Subcutaneous abdominal adipose tissue (tissue), 5 donors: ENCODE data around the gene ARFGEF2.

Experiments used
- H3K27ac ChIP-seq: one replicate; pipeline ENCODE4 v1.7.0; 2013; ENCODE audit warnings: low read depth, mild to moderate bottlenecking, inconsistent platforms, low read length, moderate library complexity
- H3K27me3 ChIP-seq, 5 donors: one replicate each; pipeline ENCODE4 v1.7.0; 2013; ENCODE audit warnings: low read length in 5 of 5, inconsistent platforms in 1 of 5; ENCODE audit not compliant: control insufficient read depth in 5 of 5, insufficient read depth in 4 of 5
- H3K36me3 ChIP-seq, 5 donors: one replicate each; pipeline ENCODE4 v1.7.0; 2013; ENCODE audit warnings: low read length in 5 of 5; ENCODE audit not compliant: control insufficient read depth in 5 of 5, insufficient read depth in 5 of 5
- H3K4me1 ChIP-seq, 5 donors: one replicate each; pipeline ENCODE4 v1.7.0; 2013; ENCODE audit warnings: low read length in 5 of 5, mild to moderate bottlenecking in 3 of 5, moderate library complexity in 1 of 5; ENCODE audit not compliant: control insufficient read depth in 5 of 5, insufficient read depth in 5 of 5
- H3K4me3 ChIP-seq, 5 donors: one replicate each; pipeline ENCODE4 v1.7.0; 2013; ENCODE audit warnings: low read length in 5 of 5, low read depth in 1 of 5
- H3K9ac ChIP-seq, 5 donors: one replicate each; pipeline ENCODE4 v1.7.0; 2013; ENCODE audit warnings: low read length in 5 of 5, mild to moderate bottlenecking in 4 of 5, moderate library complexity in 3 of 5
- H3K9me3 ChIP-seq, 5 donors: one replicate each; pipeline ENCODE4 v1.7.0; 2013; ENCODE audit warnings: low read length in 5 of 5; ENCODE audit not compliant: control insufficient read depth in 5 of 5
- donor health status: healthy.
- donor health status: healthy.
- donor health status: healthy.
- donor health status: healthy.
- donor health status: healthy.

The ARFGEF2 gene

DNA sequence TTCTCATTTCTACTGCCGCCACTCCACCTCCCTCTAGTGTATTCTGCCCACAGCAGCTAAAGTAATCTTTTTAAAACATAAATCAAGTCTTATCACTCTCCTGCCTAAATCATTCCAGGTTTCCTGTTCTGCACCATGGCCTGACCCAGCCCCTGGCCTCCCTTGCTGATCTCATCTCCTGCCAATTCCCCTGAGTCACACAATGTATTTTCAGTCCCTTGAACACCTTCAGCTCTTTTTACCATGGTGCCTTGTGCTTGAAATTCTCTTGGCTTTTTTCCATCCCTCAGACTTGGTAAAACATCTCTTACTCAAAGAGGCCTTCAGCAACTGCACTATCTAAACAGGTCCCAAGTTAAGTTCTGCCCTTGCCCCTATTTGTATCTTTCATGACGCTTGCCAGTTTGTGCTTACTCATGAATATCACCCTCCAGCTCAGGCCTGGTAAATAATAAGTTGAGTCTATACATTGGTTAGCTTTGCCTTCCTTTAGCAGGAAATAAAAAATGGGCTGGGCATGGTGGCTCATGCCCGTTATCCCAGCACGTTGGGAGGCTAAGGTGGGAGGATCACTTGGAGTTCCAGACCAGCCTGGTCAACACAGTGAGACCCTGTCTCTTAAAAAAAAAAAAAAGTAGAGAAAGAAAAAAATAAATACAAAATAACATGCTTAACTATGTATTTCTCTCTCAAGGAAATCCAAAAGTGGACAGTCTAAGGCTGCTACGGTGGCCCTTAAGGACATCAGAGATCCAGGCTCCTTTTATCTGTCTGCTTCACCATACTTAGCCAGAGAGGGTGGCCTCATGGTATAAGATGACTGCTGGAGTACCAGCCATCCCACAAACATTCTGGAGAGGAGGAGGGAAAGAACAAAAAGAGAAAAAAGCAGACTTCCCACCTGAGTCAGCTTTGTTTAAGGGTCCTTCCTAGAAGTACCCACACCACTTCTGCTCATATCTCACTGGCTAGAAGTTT lies 62.2 kb downstream of the ARFGEF2 start:
- H3K4me3 ChIP-seq, result no peak overlapping the region
- peaks cover 0 to 7% (median 0%) of the 10 kb centered on the region in 5 donors for H3K4me1 ChIP-seq
- H3K36me3 ChIP-seq, result peaks cover 31 to 62% (median 59%) of the 10 kb centered on the region in 5 donors
- H3K27me3 ChIP-seq, result no peaks in the 10 kb centered on the region
- H3K9me3 ChIP-seq, result peaks cover 0 to 5% (median 0%) of the 10 kb centered on the region in 5 donors
- H3K27ac ChIP-seq, result no peak overlapping the region
- no peak overlapping the region for H3K9ac ChIP-seq

- Histone ChIP-seq H3K36me3 (peaks cover 34 to 72% (median 68%) of the 10 kb centered on the region in 5 donors), H3K27me3 (no peaks in the 10 kb centered on the region), H3K27ac (no peak overlapping the region), H3K9ac (no peak overlapping the region), H3K4me1 (peaks cover 0 to 7% (median 0%) of the 10 kb centered on the region in 5 donors), H3K9me3 (peaks cover 0 to 5% (median 0%) of the 10 kb centered on the region in 5 donors), H3K4me3 (no peak overlapping the region)
Measured at GRCh38 chr20:48984575-48985219, 63.2 kb downstream of the ARFGEF2 start.

GRCh38 chr20:48986899-48987298 lies 65.4 kb downstream of the ARFGEF2 start:
- Histone ChIP-seq H3K9me3 (peaks cover 0 to 5% (median 0%) of the 10 kb centered on the region in 5 donors), H3K36me3 (peaks cover 52 to 93% (median 90%) of the 10 kb centered on the region in 5 donors), H3K27ac (no peak overlapping the region), H3K9ac (no peak overlapping the region), H3K4me3 (no peak overlapping the region), H3K27me3 (no peaks in the 10 kb centered on the region), H3K4me1 (peaks cover 0 to 7% (median 0%) of the 10 kb centered on the region in 5 donors)

DNA sequence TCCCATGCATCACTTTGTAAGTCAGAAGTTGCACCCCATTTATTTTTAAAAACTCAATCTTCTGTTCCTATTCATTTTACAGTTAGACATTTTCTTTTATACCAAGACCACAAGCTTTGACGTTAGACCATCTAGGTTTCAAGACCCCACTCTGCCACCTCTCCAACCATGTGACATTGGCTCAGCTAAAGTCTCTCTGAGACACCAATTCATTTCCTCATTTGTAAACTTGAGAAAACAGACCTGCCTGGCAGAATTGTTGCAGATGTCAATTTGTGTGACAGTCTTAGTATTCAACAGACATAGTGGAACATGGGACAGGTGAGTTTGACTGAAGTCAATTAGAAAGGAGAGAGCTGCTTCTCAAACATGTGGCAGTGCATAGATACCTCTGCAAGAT lies 69.0 kb downstream of the ARFGEF2 start:
- no peak overlapping the region for H3K4me3 ChIP-seq
- no peak overlapping the region for H3K27ac ChIP-seq
- peaks cover 64 to 94% (median 91%) of the 10 kb centered on the region in 5 donors for H3K36me3 ChIP-seq
- H3K4me1 ChIP-seq, result no peaks in the 10 kb centered on the region
- no peak overlapping the region for H3K9ac ChIP-seq
- H3K9me3 ChIP-seq, result no peaks in the 10 kb centered on the region
- no peaks in the 10 kb centered on the region for H3K27me3 ChIP-seq

DNA sequence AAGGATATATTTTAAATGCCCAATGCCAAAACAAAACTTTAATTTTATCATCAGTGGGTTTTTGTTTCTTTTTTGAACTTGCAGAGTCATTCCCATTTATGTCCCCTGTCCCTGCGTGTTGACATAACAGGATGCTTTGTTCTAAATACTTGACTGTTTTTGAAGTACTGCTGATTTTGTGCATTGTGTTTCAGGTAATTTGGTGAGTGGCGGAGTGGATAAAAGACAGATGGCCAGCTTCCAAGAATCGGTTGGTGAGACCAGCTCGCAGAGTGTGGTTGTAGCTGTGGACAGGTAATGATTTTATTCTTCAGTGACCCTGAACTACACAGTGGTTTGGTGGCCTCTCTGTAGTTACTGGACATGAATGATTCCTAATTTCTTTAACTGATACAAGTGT lies 74.1 kb downstream of the ARFGEF2 start:
- Histone ChIP-seq H3K9me3 (no peaks in the 10 kb centered on the region), H3K27ac (no peak overlapping the region), H3K4me1 (no peaks in the 10 kb centered on the region), H3K4me3 (no peak overlapping the region), H3K36me3 (peaks cover 46 to 97% (median 84%) of the 10 kb centered on the region in 5 donors), H3K27me3 (no peaks in the 10 kb centered on the region), H3K9ac (no peak overlapping the region)

DNA sequence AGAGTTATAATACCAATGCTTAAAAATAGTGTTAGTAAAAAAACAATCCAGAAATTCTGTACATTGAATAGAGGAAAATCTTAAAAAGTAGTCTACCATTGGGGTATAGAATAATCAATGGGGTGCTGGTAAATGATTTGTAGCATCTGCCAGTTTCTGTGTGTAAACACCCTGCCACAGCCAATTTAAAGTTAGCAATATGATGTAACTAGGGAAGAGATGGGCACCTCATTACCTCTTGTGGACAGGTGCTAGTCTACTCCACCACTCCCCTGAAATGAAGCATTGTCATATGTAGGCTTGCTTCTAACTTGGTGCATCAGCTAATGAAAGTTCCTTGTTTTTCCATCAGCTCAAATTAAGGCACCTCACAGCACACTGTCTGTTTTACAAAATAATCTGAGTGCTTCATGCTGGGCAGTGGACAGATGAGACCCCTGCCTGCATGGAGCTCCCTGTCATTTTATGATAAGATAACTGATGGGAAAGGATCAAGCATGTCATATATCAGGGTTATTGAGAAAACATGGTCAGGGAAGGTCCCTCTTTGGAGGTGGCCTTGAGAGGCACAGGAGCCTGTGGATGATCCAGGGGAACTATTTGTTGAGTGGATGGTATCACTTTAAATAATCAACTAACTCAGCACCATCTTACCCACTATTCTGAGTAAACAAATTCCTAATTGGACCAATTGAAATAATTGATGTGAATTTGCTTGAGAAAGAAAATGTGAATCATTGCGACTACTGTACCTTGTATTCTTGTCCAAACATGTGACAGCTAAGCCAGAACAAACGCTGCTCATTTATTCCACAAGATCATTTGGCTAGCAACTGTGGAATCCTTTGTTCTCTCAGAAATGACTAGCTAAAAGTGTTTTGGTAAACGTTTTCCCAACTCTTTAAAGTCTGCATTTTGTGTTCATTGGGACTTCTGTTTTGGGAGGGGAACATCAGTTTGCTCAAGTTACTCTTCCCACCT lies 78.7 kb downstream of the ARFGEF2 start:
- peaks cover 21 to 74% (median 55%) of the 10 kb centered on the region in 5 donors for H3K36me3 ChIP-seq
- H3K9ac ChIP-seq, result no peak overlapping the region
- H3K4me3 ChIP-seq, result no peak overlapping the region
- H3K9me3 ChIP-seq, result no peaks in the 10 kb centered on the region
- H3K27me3 ChIP-seq, result no peaks in the 10 kb centered on the region
- H3K27ac ChIP-seq, result no peak overlapping the region
- H3K4me1 ChIP-seq, result no peaks in the 10 kb centered on the region

- Histone ChIP-seq H3K27ac (no peak overlapping the region), H3K4me3 (no peak overlapping the region), H3K9ac (no peak overlapping the region), H3K36me3 (peaks cover 15 to 71% (median 55%) of the 10 kb centered on the region in 5 donors), H3K9me3 (no peaks in the 10 kb centered on the region), H3K4me1 (no peaks in the 10 kb centered on the region), H3K27me3 (no peaks in the 10 kb centered on the region)
Measured at GRCh38 chr20:49001741-49002140, 80.2 kb downstream of the ARFGEF2 start.

GRCh38 chr20:49006446-49006980 lies 85.0 kb downstream of the ARFGEF2 start:
- H3K27me3 ChIP-seq, result no peaks in the 10 kb centered on the region

DNA sequence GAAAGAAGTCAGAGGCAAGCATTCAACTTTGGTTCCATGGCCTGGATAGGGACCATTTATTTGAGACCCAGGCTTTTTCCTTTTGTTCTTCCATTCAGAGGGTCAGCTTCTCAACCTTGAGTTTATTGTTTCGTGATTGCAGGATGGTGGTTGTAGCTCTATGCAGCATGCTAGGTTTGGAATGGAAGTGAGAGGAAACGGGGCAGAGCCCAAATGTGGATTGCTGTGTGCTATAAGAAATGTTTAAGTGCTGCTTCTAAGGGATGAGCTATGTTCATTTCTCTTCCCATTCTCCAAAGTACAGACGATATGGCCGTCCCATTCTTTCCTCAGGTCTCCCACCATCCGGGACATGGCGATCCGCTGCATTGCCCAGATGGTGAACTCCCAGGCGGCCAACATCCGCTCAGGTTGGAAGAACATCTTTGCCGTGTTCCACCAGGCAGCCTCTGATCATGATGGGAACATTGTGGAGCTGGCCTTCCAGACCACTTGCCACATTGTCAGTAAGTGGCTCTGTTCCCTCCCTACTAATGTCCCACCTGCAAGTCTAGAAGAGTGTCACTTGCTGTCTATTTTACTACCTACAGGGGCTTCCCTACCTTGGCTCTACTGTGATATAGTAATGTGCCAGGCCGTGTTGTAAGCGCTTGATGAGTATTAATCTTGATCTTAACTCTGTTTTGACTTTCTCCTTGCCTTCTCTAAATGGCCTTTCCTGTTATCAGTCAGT lies 88.6 kb downstream of the ARFGEF2 start:
- Histone ChIP-seq H3K27ac (no peak overlapping the region), H3K9ac (no peak overlapping the region), H3K4me1 (no peaks in the 10 kb centered on the region), H3K9me3 (no peaks in the 10 kb centered on the region), H3K27me3 (no peaks in the 10 kb centered on the region), H3K36me3 (peaks cover 38 to 86% (median 76%) of the 10 kb centered on the region in 5 donors), H3K4me3 (no peak overlapping the region)

More at GRCh38 chr20:49006446-49006980, 85.0 kb downstream of the ARFGEF2 start:
- peaks cover 14 to 62% (median 51%) of the 10 kb centered on the region in 5 donors for H3K36me3 ChIP-seq
- H3K4me3 ChIP-seq, result no peak overlapping the region
- no peak overlapping the region for H3K9ac ChIP-seq
- no peaks in the 10 kb centered on the region for H3K9me3 ChIP-seq
- no peak overlapping the region for H3K27ac ChIP-seq
- no peaks in the 10 kb centered on the region for H3K4me1 ChIP-seq
